ENCODE results near the gene DSG2. TPM values are rescaled to one million over a fixed set of nuclear protein-coding genes. Genes with fewer than 3 reads are reported as not detected.
"Not testable (repeated sequence)": the region's sequence is repeated elsewhere in the genome, so short reads cannot be mapped to it uniquely, and the experiment has no call there.

The DSG2 gene
- total RNA-seq, 1 experiment from 2014 or later = 39.1 TPM

DNA sequence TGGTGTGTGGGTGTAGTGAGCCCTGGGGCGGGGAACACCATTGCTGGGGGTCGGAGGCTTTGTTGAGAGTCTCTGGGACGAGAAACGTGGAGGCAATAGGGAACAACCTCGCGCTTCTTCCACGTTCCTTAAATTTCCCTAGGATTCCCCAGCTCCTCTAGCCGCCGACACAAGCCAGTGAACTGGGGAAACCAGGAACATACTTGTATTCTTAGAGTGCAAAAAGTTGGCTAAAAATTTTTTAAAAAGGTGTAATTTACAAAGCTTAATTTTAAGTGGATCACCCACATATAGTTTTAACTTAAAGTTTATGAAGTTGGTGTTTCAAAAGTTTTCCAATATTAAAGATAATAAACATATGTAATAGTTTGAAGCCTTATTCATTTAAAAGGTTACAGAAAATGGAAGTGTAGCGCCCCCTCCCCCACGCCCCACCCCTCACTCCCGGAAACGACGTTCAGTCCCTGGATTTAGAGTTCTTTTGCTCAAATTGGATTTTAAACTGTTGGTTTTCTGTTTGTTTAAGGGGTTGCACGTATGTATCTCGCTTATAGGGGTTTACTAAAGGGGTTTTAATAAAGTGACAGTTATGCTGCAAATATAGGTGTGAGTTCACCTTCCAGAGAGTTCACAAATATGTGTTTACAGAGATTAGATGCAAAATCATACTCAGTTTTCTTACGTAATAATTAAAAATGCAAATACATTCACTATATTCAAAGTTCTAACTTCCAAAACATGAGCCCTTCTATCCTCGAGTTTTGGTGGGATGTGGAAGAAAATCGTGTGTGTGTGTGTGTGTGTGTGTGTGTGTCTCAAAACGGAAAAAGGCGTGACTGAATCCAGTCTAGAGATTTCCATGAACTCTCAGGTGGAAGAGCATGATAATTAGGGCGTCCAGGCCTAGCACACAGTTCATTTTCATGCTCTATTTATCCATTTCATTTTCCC is 872 bp downstream of the DSG2 start:
- DNase-seq (ENCODE audit: extremely low read depth, low read depth) = no peak

DNA sequence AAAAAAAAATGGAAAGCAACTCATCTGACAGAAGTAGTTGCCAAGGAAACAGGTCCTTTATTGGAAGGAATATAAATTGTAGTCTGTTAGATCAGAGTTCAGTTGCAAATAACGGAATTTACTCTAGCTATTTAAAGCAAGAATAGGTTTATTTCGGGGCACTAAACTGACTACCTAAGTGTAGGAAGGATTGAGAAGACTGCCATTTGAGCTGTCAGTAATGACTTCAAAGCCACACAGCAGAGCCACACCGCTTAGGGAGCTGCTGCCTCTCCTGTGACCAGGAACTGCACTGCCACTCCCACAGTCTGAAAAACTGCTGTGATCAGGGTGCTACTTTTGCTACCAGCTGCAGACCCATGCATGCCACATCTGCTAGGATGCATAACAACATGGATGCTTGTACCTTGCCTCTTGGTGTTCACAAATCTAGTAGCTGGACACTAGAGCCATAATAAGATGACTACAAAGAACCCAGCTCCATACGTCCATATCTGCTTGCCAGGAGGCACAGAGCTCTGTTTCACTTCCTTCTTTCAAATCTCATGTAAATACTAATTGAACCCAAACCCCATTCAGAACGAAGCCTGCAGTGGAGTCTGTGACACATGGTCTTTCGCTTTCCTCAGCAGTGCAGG is 2.2 kb downstream of the DSG2 start:
- no peak for DNase-seq (ENCODE audit: extremely low read depth, low read depth)

DNA sequence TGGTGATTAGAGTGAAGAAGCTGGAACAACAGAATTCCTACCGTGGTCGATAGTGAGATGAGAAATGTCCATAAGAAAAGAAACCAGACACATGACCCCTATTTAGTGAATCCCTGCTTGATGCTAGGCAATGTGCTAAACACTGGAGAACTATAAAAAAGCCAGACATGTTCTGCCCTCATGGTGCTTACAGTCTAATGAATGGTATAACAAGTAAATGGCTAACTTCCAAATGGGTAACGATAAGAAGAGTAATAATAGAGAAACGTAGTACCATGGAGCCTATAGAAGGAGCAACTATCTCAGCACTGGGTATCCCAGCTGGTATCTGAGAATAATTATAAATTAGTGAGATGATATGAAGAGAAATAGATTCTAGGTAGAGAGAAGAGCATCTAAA is 5.0 kb downstream of the DSG2 start:
- no peak for DNase-seq (ENCODE audit: extremely low read depth, low read depth)

DNA sequence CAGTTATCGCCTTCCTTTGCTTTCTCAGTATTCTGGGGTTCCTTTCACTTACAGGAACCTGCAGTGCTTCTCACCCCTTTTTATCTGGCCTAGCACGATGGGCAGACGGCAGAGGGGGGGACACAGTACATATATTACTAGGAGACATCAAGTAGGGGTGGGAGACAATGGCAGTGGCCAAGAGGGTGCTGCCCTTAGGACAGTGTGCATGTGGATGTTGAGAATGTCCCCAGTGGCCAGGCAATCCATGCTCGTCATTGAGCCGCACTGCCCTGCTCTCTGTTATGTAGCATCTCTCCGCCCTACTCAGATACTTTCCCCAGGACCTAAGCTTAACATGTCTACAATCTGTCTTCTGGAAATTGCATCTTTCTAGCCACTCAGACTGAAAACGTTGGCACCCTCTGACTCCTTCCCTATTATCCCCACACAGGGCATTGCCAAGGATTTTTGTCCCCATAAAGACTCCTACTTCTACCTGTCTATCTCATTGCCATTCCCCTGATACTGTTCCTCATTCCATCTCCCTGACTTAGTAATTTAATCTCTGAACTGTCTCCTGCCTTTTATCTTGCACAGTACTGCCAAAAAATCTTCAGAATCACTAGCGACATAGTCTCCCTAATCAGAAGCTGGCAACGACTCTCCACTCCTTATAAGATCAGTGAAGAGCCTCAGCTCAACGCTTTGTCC is 6.6 kb downstream of the DSG2 start:
- DNase-seq (ENCODE audit: extremely low read depth, low read depth) = no peak

DNA sequence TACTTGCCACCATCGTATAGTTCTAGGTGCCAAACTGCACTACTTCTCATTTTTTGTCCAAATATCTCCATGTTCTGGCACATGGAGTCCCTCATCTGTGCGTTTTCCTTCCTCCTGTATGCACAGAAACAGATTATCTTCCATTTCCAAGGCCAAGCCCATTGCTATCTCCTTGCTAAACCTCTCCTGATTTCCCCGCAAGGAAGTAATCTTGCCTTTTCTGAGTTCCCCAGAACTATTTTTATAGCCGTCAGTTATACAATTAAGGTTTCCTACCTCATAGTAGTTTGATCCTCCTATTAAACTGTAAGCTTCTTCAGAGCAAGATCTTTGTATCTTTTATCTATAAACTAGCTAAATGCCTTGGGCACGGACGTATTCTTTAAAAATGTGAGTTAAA is 7.2 kb downstream of the DSG2 start:
- no peak for DNase-seq (ENCODE audit: extremely low read depth, low read depth)

DNA sequence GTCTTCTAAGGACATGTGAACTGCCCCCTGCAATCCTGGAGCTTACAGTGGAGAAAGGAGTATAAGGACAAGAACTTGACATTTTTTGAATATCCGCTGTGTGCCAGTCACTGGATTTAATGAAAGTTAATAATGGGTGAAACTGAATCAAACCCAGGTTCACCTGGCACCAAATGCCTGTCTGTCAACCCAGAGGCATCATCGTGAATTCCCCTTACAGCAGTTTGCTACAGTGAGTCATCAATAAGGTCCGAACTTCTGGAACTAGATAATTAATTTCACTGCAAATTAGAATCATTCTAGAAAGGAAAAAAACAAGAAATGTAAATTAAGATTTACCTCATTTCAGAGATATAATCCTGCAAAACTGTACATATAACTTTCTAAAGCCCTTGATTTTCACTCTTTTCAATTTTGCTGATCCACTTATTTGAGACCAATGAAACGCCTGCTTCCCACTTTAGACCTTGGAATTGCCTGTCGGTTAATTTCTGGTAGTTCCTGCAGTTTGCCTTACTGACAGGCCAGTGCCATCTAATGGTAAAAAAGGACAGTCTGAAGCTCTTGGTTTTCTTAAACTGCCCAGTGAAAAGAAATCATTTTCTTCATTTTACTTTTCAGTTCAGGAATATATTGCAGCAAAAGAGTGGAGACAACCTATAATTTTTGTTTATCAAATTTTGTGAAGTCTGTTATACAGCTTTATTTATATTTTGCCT is 8.2 kb downstream of the DSG2 start:
- no peak for DNase-seq (ENCODE audit: extremely low read depth, low read depth)

DNA sequence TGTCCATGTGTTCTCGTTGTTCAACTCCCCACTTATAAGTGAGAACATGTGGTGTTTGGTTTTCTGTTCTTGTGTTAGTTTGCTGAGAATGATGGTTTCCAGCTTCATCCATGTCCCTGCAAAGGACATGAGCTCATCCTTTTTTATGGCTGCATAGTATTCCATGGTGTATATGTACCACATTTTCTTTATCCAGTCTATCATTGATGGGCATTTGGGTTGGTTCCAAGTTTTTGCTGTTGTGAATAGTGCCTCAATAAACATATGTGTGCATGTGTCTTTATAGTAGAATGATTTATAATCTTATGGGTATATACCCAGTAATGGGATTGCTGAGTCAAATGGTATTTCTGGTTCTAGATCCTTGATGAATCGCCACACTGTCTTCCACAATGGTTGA is 9.1 kb downstream of the DSG2 start:
- not testable (repeated sequence) for DNase-seq (ENCODE audit: extremely low read depth, low read depth)

DNA sequence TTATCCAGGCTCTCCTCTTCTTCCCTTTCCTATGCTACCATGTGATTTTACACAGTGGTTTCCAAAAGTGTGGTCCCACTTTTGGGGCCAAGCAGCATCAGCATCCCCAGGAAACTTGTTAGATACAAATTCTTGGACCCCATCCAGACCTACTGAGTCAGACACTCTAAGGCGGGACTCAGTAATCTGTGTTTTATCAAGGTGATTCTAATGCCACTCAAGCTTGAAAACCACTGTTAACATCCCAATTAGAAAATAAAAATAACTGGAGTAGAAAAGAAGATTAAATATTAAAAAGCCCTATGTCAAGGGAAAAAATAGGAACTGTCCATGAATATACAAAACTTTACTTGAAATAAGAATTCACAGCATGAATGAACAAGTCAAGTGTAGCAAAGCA is 10.8 kb downstream of the DSG2 start:
- no peak for DNase-seq (ENCODE audit: extremely low read depth, low read depth)

DNA sequence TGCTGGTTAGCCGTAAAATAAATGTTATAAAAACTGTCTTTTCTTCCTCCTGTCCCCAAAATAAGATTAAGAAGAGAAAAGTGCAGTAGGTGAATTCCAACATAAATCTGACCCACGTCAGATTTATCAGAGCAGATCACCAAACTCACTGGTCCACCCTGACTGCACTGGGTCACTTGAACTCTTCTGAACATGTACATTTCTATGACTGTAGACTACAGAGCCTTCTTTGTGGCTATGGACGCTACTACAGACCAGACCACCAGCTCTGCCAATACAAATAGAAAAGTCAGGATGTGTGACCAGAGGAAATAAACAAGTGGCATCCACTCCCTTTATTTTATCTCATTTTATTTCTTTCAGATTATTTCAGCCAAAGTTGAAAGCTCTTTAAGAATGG is 11.6 kb downstream of the DSG2 start:
- DNase-seq (ENCODE audit: extremely low read depth, low read depth) = no peak

DNA sequence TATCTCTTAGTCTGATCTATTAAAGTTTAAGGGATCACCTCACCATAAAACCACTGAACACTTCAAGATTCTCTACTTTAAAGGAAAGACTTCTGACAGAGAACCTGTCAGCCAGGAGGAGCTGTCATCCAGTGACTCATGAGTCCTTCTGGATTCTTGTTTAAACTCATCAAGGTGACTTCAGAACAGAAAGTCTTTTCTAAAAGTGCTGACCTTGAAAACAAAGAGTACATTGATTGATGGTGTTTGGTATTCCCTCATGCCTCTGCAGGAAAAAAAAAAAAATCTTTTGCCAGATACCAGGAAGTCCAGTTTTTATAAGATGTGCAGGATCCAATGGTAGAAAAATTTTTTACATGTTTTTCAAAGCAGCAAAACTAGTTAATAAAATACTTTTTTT is 12.3 kb downstream of the DSG2 start:
- no peak for DNase-seq (ENCODE audit: extremely low read depth, low read depth)

DNA sequence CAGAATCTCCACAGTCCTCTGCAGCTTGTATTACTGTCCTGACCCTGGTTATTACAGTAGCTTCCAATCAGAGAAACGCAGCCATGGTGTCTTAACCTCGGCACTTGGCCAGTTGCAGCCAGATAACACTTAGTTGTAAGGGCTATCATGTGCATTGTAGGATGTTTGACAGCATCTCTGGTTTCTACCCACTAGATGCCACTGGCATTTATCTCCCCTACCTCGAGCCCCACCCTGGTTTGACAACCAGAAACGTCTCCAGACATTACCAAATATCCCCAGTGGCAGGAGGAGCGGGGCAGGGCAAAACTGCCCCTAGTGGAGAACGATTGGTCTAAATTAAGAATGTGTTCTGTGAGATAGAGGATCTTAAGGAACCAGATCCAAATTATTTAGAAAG is 13.1 kb downstream of the DSG2 start:
- no peak for DNase-seq (ENCODE audit: extremely low read depth, low read depth)

DNA sequence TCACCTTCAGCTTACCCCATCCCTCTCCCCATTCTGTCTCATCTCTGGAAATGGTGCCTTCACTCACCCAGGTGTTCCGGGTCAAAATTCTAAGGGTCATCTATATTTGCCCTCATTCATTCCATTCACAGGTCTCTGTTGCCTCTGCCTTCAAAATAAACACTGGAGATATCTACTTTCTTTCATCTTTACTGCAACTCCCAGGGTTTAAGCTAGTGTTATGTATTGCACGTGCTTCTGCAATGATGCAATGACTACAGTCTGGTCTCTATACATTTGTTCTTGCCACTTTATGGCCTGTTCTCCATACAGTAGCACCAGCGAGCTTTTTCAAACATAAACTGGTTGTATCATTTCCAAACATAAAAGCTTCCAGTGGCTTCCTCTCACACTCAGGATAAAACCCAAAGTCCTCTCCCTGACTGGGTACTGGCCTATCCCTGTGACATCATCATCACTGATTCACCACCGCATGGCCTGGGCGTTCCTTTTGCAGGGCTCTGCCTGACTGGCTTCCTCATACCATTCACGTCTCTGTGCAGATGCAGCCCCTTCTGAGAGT is 14.3 kb downstream of the DSG2 start:
- DNase-seq (ENCODE audit: extremely low read depth, low read depth) = peak; percentile 78

DNA sequence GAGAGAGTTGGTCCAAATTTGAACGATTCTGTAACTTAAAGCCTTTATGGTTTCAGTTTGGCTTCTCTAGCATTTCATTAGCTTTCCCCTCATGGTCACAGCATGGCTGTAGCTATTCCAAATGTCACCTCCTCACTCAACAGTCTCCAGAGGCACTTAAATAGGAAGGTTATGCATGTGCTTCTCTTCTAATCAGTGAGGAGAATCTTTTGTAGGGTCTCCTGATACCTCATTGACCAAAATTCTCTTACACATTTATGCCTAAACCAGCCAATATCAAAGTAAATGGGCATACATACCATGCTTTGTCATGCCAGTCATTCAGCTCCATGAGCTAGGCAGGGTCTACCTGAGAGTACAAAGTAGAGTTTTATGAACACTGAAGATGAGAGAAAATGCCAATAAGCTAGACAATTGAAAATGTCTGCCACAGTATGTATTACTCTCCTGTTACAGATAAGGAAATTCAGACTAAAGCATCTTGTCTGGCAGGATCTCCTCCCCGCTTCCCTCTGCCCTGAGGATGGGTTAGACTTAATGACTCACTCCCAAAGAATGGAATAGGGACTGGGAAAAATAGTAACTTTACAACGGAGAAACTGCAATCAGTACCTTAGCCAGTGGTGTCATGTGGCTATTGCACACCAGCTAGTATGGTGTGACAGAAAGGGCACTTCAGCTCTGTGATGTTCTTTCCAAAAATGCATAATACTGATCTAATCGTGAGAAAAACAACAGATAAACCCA is 15.4 kb downstream of the DSG2 start:
- no peak for DNase-seq (ENCODE audit: extremely low read depth, low read depth)

DNA sequence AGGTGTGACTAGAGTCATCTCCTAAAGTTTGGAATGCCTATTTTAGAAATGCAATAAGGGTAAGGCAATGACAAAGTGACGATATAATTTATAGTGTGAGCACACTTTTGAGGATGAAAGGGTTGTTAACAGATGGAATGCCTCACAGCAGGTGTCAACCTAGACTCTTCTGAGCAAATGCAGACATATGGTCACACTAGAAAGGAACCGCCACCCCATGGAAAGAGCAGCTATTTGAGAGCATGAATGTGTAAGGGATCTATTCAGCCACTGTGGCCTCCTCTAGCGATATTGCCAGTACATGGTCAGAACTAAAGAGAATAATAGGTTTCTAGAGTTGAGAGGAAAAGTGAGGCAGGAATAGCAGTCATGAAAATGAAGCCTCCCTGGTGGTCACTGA is 18.5 kb downstream of the DSG2 start:
- no peak for DNase-seq (ENCODE audit: extremely low read depth, low read depth)

DNA sequence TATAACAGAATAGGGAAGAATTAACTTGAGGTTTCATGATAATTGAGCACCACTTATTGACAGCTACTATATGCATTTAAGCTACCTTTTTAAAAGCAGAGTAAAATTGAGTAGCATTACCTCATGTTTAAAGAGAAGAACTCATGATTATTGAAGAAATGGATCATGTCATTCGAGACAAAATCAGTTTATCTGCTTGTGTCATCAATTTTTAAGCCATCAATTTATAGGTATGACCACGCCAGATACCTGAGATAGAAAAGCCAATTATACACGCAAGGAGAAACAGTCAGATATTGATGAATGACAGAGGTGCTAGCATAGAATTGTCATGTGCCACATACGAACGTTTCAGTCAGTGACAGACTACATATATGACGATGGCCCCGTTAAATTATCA is 28.4 kb downstream of the DSG2 start:
- no peak for DNase-seq (ENCODE audit: extremely low read depth, low read depth)

DNA sequence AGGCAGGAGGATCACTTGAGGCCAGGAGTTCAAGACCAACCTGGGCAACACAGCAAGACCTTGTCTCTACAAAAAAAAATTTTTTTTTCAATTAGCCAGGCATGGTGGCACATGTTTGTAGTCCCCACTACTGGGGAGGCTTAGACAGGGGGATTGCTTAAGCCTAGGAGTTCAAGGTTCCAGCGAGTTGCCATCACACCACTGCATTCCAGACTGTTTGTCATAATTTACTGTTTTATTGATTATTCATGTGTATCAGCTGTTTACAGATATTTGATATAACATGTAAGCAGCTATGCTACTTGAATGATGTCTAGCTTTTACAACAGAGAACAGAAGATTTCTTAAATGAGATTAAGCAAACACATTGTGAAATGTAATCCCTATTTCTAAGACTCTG is 35.3 kb downstream of the DSG2 start:
- no peak for DNase-seq (ENCODE audit: extremely low read depth, low read depth)

DNA sequence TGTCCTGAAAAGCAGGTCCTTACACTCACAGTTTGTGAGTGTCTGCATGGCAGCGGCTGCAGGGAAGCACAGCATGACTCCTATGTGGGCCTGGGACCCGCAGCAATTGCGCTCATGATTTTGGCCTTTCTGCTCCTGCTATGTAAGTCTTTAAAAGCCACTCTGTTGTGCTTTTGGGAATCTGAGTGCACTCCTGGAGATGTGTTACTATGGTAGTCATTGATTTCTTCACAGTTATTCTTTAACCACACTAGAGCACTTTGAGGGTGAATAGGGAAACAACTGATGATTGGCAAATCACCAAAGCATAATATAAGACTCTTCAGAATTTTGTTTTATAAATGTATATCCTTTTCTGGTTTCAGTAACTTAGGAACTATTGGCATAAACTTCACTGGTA is 40.9 kb downstream of the DSG2 start:
- no peak for DNase-seq (ENCODE audit: extremely low read depth, low read depth)

DNA sequence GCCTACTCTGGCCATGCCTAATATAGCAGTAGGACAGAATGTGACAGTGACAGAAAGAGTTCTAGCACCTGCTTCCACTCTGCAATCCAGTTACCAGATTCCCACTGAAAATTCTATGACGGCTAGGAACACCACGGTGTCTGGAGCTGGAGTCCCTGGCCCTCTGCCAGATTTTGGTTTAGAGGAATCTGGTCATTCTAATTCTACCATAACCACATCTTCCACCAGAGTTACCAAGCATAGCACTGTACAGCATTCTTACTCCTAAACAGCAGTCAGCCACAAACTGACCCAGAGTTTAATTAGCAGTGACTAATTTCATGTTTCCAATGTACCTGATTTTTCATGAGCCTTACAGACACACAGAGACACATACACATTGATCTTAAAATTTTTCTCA is 48.5 kb downstream of the DSG2 start:
- DNase-seq (ENCODE audit: extremely low read depth, low read depth) = no peak

DNA sequence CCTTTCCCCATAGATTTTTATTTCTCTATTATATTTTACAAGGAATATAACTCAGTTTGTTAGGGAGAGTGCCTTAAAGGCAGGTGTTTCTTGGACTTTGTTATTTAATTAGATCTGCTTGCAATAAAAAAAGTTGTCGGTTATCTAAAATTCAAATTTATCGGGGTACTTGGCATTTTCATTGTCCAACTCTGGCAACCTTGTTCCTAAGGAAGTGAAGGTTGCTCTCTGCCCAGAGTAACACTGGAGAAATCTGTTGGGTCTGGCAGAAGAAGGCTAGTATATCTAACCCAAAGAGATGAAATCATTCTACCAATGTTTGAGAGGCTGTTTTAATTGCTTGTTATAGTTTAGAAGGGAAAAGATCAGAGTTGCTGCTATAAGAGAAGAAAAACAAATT is 50.9 kb downstream of the DSG2 start:
- no peak for DNase-seq (ENCODE audit: extremely low read depth, low read depth)

DNA sequence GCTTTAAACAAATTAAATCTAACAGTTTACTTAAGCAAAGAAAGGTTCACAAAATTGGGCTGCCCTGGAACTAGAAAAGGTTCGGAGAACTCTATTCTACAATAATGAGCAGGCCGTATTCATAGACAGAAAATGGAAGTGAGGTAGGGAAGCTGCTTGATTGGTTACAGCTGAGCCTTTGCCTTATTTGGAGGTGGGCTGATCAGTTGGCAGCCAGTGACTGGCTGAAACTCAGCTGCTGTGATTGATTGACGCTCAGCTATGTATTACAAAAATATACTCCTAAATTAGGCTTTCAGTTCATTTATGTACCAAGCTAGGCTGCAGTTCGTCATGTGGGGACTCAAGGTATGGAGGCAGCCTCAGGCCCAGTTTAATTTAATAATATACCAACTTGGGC is 51.4 kb downstream of the DSG2 start:
- no peak for DNase-seq (ENCODE audit: extremely low read depth, low read depth)
